A549 (cell line): ENCODE results near the gene IFI27L2. TPM values are rescaled to one million over a fixed set of nuclear protein-coding genes. Genes with fewer than 3 reads are reported as not detected.

Experiments used
- ATAC-seq, 2 experiments: fragments of 200-7000 bp in 1 of 2; fragments of >200 bp in 1 of 2; cut with Nextera tagmentation in 1 of 2; cut with Tn5 transposase in 1 of 2; 3 replicates each; pipeline versions ENCODE4 v1.8.0 to v1.9.1; 2018 to 2020; ENCODE audit warnings: mild to moderate bottlenecking in 1 of 2, moderate library complexity in 1 of 2
- CTCF ChIA-PET: fragments of 300-600 bp; sonication (Branson Sonifier 250); formaldehyde crosslinking; extraction: SDS; loops from one replicate; lab custom pipeline; 2021; ENCODE audit warnings: antibody characterized with exemption, inconsistent platforms; lab: Yijun Ruan, JAX
- POLR2A ChIA-PET: fragments of 350-600 bp; formaldehyde crosslinking; extraction: SDS; loops from one replicate; lab custom pipeline; 2021; ENCODE audit warnings: antibody characterized with exemption, inconsistent platforms; lab: Yijun Ruan, JAX
- DNase-seq, 2 experiments: peaks; one replicate each; pipeline versions ENCODE4 v3.0.0 to v3.0.0-alpha.2; 2011 to 2016; ENCODE audit warnings: low read depth in 1 of 2, low spot score in 1 of 2
- FAIRE-seq: peaks from 2 replicates; lab custom pipeline; 2011; peaks lifted over from hg19 to GRCh38; lab: Jason Lieb, UNC
- H3K27ac ChIP-seq, 2 experiments: fragments of >200 bp; sonication (Bioruptor Twin); formaldehyde crosslinking; 3 replicates each; pipeline ENCODE4 v1.5.1; 2016 to 2017
- H3K4me1 ChIP-seq: fragments of >200 bp; sonication (Bioruptor Twin); formaldehyde crosslinking; 3 replicates; pipeline ENCODE4 v1.6.1; 2016
- H3K4me2 ChIP-seq: fragments of >200 bp; sonication (Bioruptor Twin); formaldehyde crosslinking; 3 replicates; pipeline ENCODE4 v1.6.1; 2016
- H3K4me3 ChIP-seq: fragments of >200 bp; sonication (Bioruptor Twin); formaldehyde crosslinking; 3 replicates; pipeline ENCODE4 v1.5.1; 2016
- H3K9me3 ChIP-seq: fragments of >200 bp; sonication (Bioruptor Twin); formaldehyde crosslinking; 3 replicates; pipeline ENCODE4 v1.6.1; 2016
- BHLHE40 ChIP-seq: IDR thresholded peaks from 2 replicates; pipeline ENCODE4 v1.6.1; 2012; ENCODE audit warnings: low read depth, low read length, inconsistent platforms
- CBX2 ChIP-seq: fragments of 200-600 bp; sonication (generic); IDR thresholded peaks from 2 replicates; pipeline ENCODE4 v1.6.1; 2016; ENCODE audit warnings: low read depth, mild to moderate bottlenecking, borderline replicate concordance
- CBX8 ChIP-seq: fragments of 200-600 bp; sonication (generic); IDR thresholded peaks from 2 replicates; pipeline ENCODE4 v1.6.1; 2016
- CEBPB ChIP-seq, 2 experiments: fragments of >200 bp in 1 of 2; sonication (Bioruptor Twin) in 1 of 2; formaldehyde crosslinking in 1 of 2; IDR thresholded peaks; 2 replicates each; pipeline ENCODE4 v1.6.1; 2012 to 2016
- ESRRA ChIP-seq: fragments of 150-350 bp; IDR thresholded peaks from 2 replicates; pipeline ENCODE4 v1.6.1; 2014; ENCODE audit warnings: mild to moderate bottlenecking, low read length, borderline replicate concordance
- FOSB ChIP-seq: fragments of 250-450 bp; sonication (Bioruptor Pico); IDR thresholded peaks from 2 replicates; pipeline ENCODE4 v1.5.0; 2020; ENCODE audit warnings: mild to moderate bottlenecking, moderate library complexity
- FOSL2 ChIP-seq, 2 experiments: fragments of 450-650 bp in 1 of 2; fragments of >200 bp in 1 of 2; sonication (Bioruptor Twin) in 1 of 2; formaldehyde crosslinking; IDR thresholded peaks; 2 replicates each; pipeline versions ENCODE4 v1.5.0 to v1.6.1; 2016 to 2020; ENCODE audit warnings: mild to moderate bottlenecking in 1 of 2, moderate library complexity in 1 of 2
- HDAC2 ChIP-seq: fragments of 200-600 bp; sonication (generic); IDR thresholded peaks from 2 replicates; pipeline ENCODE4 v1.6.1; 2016
- HEYL ChIP-seq: fragments of 250-450 bp; sonication (Bioruptor Pico); IDR thresholded peaks from 2 replicates; pipeline ENCODE4 v1.8.0; 2021; ENCODE audit warnings: mild to moderate bottlenecking, moderate library complexity
- MAZ ChIP-seq: fragments of 150-350 bp; IDR thresholded peaks from 2 replicates; pipeline ENCODE4 v1.6.1; 2014; ENCODE audit warnings: antibody characterized with exemption, low read depth, low read length, borderline replicate concordance
- NFE2L2 ChIP-seq: fragments of 150-350 bp; conservative IDR thresholded peaks from 2 replicates; pipeline ENCODE4 v1.6.1; 2014; ENCODE audit warnings: low read length
- POLR2A ChIP-seq: IDR thresholded peaks from 2 replicates; pipeline ENCODE4 v1.6.1; 2012; ENCODE audit warnings: mild to moderate bottlenecking, low read length
- POLR2AphosphoS2 ChIP-seq: conservative IDR thresholded peaks from 2 replicates; pipeline ENCODE4 v1.6.1; 2012; ENCODE audit warnings: low read length, improper control_type of control experiment, inconsistent platforms
- RAD21 ChIP-seq, 2 experiments: fragments of >200 bp in 1 of 2; sonication (Bioruptor Twin) in 1 of 2; formaldehyde crosslinking in 1 of 2; IDR thresholded peaks in 1 of 2; conservative IDR thresholded peaks in 1 of 2; 2 replicates in 1 of 2; 3 replicates in 1 of 2; pipeline ENCODE4 v1.6.1; 2012 to 2018; ENCODE audit warnings: inconsistent platforms in 1 of 2
- RNF2 ChIP-seq: fragments of 200-600 bp; sonication (generic); IDR thresholded peaks from 2 replicates; pipeline ENCODE4 v1.6.1; 2016; ENCODE audit warnings: low read depth, mild to moderate bottlenecking, antibody characterized with exemption, moderate library complexity, borderline replicate concordance
- ZFP36 ChIP-seq: fragments of 450-650 bp; IDR thresholded peaks from 2 replicates; pipeline ENCODE4 v1.6.1; 2014; ENCODE audit warnings: borderline replicate concordance; ENCODE audit not compliant: partially characterized antibody
- WGBS: methylation state at CpG from one replicate; pipeline ENCODE4 v1.1.6; 2017; ENCODE audit errors: missing lambda C conversion rate; 5-methylcytosine and 5-hydroxymethylcytosine counted together
- polyA minus RNA-seq: library from RNA; depleted of rRNA, polyadenylated mRNA; stranded (reverse); fragments of >200 nt; gene quantifications from 2 replicates; pipeline ENCODE4 v1.2.3, GENCODE V29; 2011; rRNA and poly(A)+ RNA removed
- polyA plus RNA-seq, 4 experiments: library from polyadenylated mRNA; depleted of rRNA in 3 of 4; stranded (reverse); fragments of >200 nt; fragmentation: RNase III in 1 of 4; extraction: RNeasy Plus Mini Kit Qiagen cat#74134 plus additional on column Dnase treatment in 1 of 4; gene quantifications; 2 replicates in 3 of 4; 3 replicates in 1 of 4; pipeline ENCODE4 v1.2.3, GENCODE V29; 2011 to 2017
- TF ChIP-seq, protein P1 (sequence below): fragments of >200 bp; sonication (Bioruptor Twin); formaldehyde crosslinking; IDR thresholded peaks from 3 replicates; pipeline ENCODE4 v1.6.1; 2016
- TF ChIP-seq, protein P2 (sequence below): IDR thresholded peaks from 2 replicates; pipeline ENCODE4 v1.6.1; 2012
- TF ChIP-seq, protein P3 (sequence below): fragments of 250-450 bp; sonication (Bioruptor Pico); IDR thresholded peaks from 2 replicates; pipeline ENCODE4 v1.5.0; 2020; ENCODE audit warnings: low read depth, mild to moderate bottlenecking, moderate library complexity

Gene IFI27L2, protein sequence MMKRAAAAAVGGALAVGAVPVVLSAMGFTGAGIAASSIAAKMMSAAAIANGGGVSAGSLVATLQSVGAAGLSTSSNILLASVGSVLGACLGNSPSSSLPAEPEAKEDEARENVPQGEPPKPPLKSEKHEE
- polyA plus RNA-seq (2011; rRNA removed) (20.3 and 26.9 TPM in 2 replicates), polyA plus RNA-seq (2017; fragmentation: RNase III; extraction: RNeasy Plus Mini Kit Qiagen cat#74134 plus additional on column Dnase treatment) (58.0 to 69.2 TPM (median 64.4 TPM) in 3 replicates), polyA minus RNA-seq (4.5 and 5.7 TPM in 2 replicates)
- 64.6 and 67.6 TPM in 2 replicates for polyA plus RNA-seq (2012; cell fraction: cytosol; rRNA removed)
- polyA plus RNA-seq (2012; cell fraction: nucleus; rRNA removed) = 35.4 and 56.9 TPM in 2 replicates

DNA sequence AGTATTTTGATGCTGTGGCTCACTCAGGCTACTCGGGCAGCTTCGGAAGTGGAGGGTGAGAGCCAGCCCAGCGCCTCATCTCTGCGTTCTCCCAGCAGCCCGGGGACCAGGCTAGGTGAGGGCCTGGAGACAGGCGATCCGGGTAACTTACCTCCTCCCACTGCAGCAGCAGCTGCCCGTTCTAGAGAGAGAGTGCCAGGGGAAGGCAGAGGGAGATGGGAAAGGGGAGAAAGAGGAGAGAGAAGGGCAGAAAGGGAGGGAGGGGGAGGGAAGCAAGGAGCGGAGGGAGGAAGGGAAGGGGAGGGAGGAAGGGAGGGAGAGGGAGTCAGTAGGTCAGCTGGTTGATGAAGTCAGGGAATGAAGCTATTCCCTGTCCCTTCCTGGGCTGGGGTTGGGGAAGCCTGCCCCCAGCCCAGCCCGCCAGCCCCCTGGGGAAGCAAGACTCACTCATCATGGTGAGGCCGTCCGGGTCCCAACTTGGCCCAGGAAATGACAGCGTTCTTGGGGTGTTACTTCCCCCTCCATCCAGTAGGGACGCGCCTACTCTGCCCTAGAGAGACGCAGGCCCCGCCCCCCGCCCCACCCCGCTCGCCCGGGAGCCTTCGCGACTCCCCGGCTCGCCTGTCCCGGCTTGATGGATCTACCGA lies at the start of gene IFI27L2:
IFI27L2 (minus strand) TSS at position 494 of the 647 bp plus-strand sequence; CDS start at position 454, 40 bp downstream.
- TF ChIP-seq, protein P1, sequence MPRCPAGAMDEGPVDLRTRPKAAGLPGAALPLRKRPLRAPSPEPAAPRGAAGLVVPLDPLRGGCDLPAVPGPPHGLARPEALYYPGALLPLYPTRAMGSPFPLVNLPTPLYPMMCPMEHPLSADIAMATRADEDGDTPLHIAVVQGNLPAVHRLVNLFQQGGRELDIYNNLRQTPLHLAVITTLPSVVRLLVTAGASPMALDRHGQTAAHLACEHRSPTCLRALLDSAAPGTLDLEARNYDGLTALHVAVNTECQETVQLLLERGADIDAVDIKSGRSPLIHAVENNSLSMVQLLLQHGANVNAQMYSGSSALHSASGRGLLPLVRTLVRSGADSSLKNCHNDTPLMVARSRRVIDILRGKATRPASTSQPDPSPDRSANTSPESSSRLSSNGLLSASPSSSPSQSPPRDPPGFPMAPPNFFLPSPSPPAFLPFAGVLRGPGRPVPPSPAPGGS = 0 out of 3 replicates have a peak, but pooled peaks have one; percentile 28
- TF ChIP-seq HEYL (no peak), POLR2A (peak; percentile 42), CBX2 (no peak), MAZ (0 out of 2 replicates have a peak, but pooled peaks have one; percentile 18)
- ChIA-PET POLR2A (interaction anchor here (0.6 to 1.4 kb wide), 2 partner anchors 39 to 48 kb away, joined by 3 read pairs; partner anchors contain the start of genes DDX24 and IFI27L1), CTCF (interaction anchor here (0.6 to 3.0 kb wide), 10 partner anchors 8 to 488 kb away, joined by 3 to 19 read pairs (median 4); no protein-coding TSS in a partner anchor)
- ATAC-seq = peak; percentile 95 to 96
- Histone ChIP-seq H3K4me3 (peak within 1 kb of the TSS; percentile 49), H3K4me2 (peak within 1 kb of the TSS; percentile 94), H3K4me1 (peaks cover 4% of the 10 kb centered on the region; the same call in 2 of the 3 replicates), H3K27ac (peak within 1 kb of the TSS; percentile 66 to 81), H3K9me3 (no peaks in the 10 kb centered on the region)
- DNase-seq = peak; percentile 79 to 90
- WGBS = 24% methylated on average over 13 of the region's 27 CpGs
- no peak for FAIRE-seq

DNA sequence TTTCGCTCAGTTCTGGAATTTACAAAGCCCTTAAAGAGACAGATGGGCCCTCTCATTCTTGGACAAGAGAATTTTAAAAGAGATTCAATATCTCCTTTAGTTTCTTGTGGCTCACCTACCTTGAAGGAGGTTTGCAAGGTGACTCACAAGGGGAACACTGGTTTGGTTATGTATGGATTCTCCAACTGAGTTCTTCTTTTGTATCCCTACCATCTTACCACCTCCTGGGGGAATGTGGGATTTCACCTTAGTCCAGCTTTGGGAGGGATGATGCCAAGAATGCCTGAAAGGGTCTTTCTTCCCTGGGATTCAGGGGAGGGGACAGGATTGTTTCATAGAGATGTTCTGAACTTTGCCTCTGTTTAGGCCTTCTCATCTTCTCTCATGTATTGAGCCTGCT lies 48.4 kb upstream of the IFI27L2 start:
- ATAC-seq (no peak), DNase-seq (no peak), FAIRE-seq (no peak)
- no peak overlapping the region for H3K4me2 ChIP-seq
- peaks cover 10% of the 10 kb centered on the region; the same call in 2 of the 3 replicates for H3K4me1 ChIP-seq
- H3K9me3 ChIP-seq = peaks cover 2% of the 10 kb centered on the region; the same call in 1 of the 3 replicates
- no peak overlapping the region for H3K4me3 ChIP-seq
- H3K27ac ChIP-seq = no peak overlapping the region
- WGBS = 18% methylated on average over 1 of the region's 1 CpG
- no peak for TF ChIP-seq NFE2L2
- TF ChIP-seq, all 56 proteins: peak for 0
- POLR2A ChIA-PET = no interaction called here
- CTCF ChIA-PET = interaction anchor here (0.6 to 1.7 kb wide), 3 partner anchors 10 to 142 kb away, joined by 3 to 5 read pairs (median 3); no protein-coding TSS in a partner anchor

DNA sequence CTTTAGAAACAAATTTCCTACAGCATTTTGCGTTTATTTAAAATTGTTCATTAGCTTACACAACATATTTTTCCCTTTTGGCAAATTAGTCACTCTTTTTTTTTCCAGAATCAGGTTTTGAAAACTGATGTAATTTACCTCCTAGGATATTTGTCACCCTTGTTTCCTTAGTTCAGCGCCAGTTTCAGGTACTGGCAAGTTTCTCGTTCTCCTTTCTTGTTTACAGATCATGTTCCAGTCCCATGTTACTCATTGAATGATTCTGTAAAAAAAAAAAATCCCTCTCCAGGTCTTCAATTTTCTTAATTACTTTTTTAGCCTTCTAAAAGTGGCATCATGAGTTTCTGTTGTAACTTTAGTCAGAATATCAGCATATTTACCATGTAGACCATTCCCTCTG lies 47.4 kb upstream of the IFI27L2 start:
- FAIRE-seq = no peak
- Histone ChIP-seq H3K4me1 (peaks cover 10% of the 10 kb centered on the region; the same call in 2 of the 3 replicates), H3K9me3 (peaks cover 5% of the 10 kb centered on the region; the same call in 1 of the 3 replicates), H3K4me2 (no peak overlapping the region), H3K4me3 (no peak overlapping the region), H3K27ac (no peak overlapping the region)
- 39% methylated on average over 3 of the region's 3 CpGs for WGBS
- POLR2A ChIA-PET = no interaction called here
- no peak for DNase-seq
- CTCF ChIA-PET = no interaction called here
- no peak for ATAC-seq
- no peak for TF ChIP-seq POLR2A
- TF ChIP-seq, protein P2, sequence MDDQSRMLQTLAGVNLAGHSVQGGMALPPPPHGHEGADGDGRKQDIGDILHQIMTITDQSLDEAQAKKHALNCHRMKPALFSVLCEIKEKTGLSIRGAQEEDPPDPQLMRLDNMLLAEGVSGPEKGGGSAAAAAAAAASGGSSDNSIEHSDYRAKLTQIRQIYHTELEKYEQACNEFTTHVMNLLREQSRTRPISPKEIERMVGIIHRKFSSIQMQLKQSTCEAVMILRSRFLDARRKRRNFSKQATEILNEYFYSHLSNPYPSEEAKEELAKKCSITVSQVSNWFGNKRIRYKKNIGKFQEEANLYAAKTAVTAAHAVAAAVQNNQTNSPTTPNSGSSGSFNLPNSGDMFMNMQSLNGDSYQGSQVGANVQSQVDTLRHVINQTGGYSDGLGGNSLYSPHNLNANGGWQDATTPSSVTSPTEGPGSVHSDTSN = no peak
- no peak for TF ChIP-seq FOSB (CRISPR knock-in tag)
- TF ChIP-seq, protein P3, sequence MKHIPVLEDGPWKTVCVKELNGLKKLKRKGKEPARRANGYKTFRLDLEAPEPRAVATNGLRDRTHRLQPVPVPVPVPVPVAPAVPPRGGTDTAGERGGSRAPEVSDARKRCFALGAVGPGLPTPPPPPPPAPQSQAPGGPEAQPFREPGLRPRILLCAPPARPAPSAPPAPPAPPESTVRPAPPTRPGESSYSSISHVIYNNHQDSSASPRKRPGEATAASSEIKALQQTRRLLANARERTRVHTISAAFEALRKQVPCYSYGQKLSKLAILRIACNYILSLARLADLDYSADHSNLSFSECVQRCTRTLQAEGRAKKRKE (CRISPR knock-in tag) = no peak
- TF ChIP-seq, all 56 proteins: peak for 0

DNA sequence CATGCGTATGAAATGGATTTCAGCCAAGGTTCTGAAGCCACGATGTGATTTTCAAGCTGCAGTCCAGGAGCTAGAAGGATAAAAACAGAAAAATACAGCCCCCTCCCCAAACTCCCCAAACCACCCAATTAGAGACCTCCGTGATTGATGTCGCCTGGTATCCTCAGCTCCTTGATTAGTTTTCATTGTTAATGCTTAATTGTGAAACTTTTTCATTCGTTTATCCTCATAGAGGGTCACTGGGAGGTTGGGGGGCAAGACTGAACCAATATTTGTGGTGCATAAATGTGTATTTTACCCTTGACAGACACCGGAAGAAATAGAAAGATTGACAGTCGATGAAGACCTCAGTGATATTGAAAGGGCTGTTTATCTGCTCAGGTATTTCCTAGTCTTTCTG lies 46.3 kb upstream of the IFI27L2 start:
- 17% methylated on average over 7 of the region's 7 CpGs for WGBS
- ATAC-seq (no peak), FAIRE-seq (no peak), DNase-seq (no peak)
- Histone ChIP-seq H3K9me3 (peaks cover 5% of the 10 kb centered on the region; the same call in 1 of the 3 replicates), H3K4me2 (no peak overlapping the region), H3K27ac (no peak overlapping the region), H3K4me1 (peaks cover 10% of the 10 kb centered on the region; the same call in 2 of the 3 replicates), H3K4me3 (no peak overlapping the region)
- CTCF ChIA-PET = interaction anchor here (0.8 kb wide), 1 partner anchor 39 kb away, joined by 3 read pairs; no protein-coding TSS in a partner anchor
- POLR2A ChIA-PET = interaction anchor here (0.5 kb wide), 1 partner anchor 10 kb away, joined by 3 read pairs; no protein-coding TSS in a partner anchor
- peak; percentile 18 for TF ChIP-seq ZFP36
- no peak for TF ChIP-seq BHLHE40
- TF ChIP-seq RAD21 (conservative IDR thresholded peaks at IDR 0.05 in 1 of 2, IDR thresholded peaks at IDR 0.05 in 1 of 2) = no peak
- no peak for TF ChIP-seq CEBPB (IDR thresholded peaks at IDR 0.05)
- peak; percentile 82; the same call in 1 of the 2 replicates for TF ChIP-seq CBX8
- TF ChIP-seq RNF2 = peak; percentile 82; the same call in 1 of the 2 replicates
- TF ChIP-seq POLR2AphosphoS2 = no peak
- TF ChIP-seq ESRRA = no peak
- TF ChIP-seq HDAC2 = no peak
- TF ChIP-seq FOSL2 (IDR thresholded peaks at IDR 0.05) = no peak
- no peak for TF ChIP-seq FOSL2 (CRISPR knock-in tag; IDR thresholded peaks at IDR 0.05)
- TF ChIP-seq POLR2A = no peak
- no peak for TF ChIP-seq FOSB (CRISPR knock-in tag)
- TF ChIP-seq, all 56 proteins: peak for 3
